Body of pancreas (tissue), 4 donors: ENCODE results near the gene KMO. TPM values are rescaled to one million over a fixed set of nuclear protein-coding genes. Genes with fewer than 3 reads are reported as not detected.
A peak's percentile ranks its signal among the peaks of the same experiment; 100 is the strongest.

Experiments used
- ATAC-seq: fragments of 150-250 bp; one replicate; pipeline ENCODE4 v1.9.1; 2016
- DNase-seq, 4 donors: peaks; one replicate each; pipeline ENCODE4 v3.0.0-alpha.2; 2019
- H3K27ac ChIP-seq, 4 donors: fragments of 200-600 bp; sonication (generic); 1 replicate in 3 of 4; 2 replicates in 1 of 4; pipeline versions ENCODE4 v1.5.1 to v1.6.1; 2016 to 2019; ENCODE audit warnings: mild to moderate bottlenecking in 1 of 4, mixed read lengths in 1 of 4, moderate library complexity in 1 of 4
- H3K27me3 ChIP-seq, 2 donors: fragments of 200-600 bp; sonication (generic); one replicate each; pipeline ENCODE4 v1.6.0; 2016; ENCODE audit warnings: mild to moderate bottlenecking in 1 of 2
- H3K36me3 ChIP-seq, 2 donors: fragments of 200-600 bp; sonication (generic); replicated peaks in 1 of 2; 2 replicates each; pipeline ENCODE4 v1.5.1; 2016; ENCODE audit warnings: low read depth in 2 of 2; ENCODE audit not compliant: insufficient read depth in 1 of 2
- H3K4me1 ChIP-seq: fragments of 200-600 bp; sonication (generic); one replicate; pipeline ENCODE4 v1.6.0; 2016
- H3K4me3 ChIP-seq, 2 donors: fragments of 200-600 bp; sonication (generic); 1 replicate in 1 of 2; 2 replicates in 1 of 2; pipeline ENCODE4 v1.5.1; 2016 to 2019
- H3K9me3 ChIP-seq, 3 donors: fragments of 200-600 bp; sonication (generic); 1 replicate in 2 of 3; 2 replicates in 1 of 3; pipeline ENCODE4 v1.5.1; 2016
- POLR2A ChIP-seq, 3 donors: fragments of 450-650 bp; IDR thresholded peaks; one replicate each; pipeline ENCODE4 v1.6.1; 2016; ENCODE audit warnings: antibody characterized with exemption in 3 of 3, mild to moderate bottlenecking in 2 of 3
- WGBS, 2 donors: methylation state at CpG; one replicate each; pipeline ENCODE4 v1.1.5; 2017; 5-methylcytosine and 5-hydroxymethylcytosine counted together
- intact Hi-C: fragments of 100-400 bp; cut with DNase I; formaldehyde crosslinking; loops from one replicate; pipeline ENCODE4 v1.15.1; 2023
- total RNA-seq, 2 donors: library from RNA; depleted of rRNA; stranded (reverse); fragments of >200 nt; gene quantifications; one replicate each; pipeline ENCODE4 v1.1.0, GENCODE V29; 2016
- TF ChIP-seq, protein P1 (sequence below), 7 experiments: fragments of 450-650 bp in 4 of 7; fragments of 200-600 bp in 3 of 7; sonication (generic) in 3 of 7; IDR thresholded peaks; one replicate each; pipeline ENCODE4 v1.5.1; 2016 to 2019; ENCODE audit warnings: antibody characterized with exemption in 7 of 7

The KMO gene
- total RNA-seq, 2 donors from 2014 or later = 1.3 to 3.6 TPM

DNA sequence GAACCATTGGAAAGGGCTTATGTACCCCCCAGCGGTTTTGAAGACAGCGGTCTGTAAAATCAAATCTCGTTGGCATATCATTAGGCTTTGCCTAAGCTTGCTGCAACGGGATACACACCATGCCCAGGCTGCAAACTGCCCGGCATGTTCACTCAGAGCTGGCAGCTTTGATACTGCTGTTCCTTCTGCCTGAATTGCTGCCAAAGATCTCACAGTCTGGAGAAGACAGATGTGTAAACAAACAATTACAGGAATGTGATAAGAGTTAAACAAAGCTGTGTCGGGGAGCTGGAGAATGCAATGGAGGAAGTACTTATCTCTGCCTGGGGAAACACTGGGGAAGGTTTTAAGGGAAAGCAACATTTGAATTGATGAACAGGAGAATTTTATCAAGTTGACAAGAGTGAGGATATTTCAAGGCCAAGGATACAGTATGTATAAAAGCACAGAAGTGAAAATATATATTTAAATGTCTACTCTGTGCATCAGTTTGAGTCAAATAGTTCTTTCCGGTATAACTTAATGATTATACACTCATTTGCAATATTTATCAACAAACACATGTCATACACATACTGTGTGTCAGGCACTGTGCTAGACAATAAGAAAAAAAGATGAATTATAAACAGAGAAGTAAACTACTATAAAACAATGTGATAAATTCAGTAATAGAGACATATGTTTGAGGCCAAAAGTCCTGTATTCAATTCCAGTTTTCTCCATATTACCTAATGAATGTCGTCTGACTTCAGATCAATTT, 78.1 kb downstream of the KMO start:
- intact Hi-C loops = no loop called here
- H3K4me1 ChIP-seq = peaks cover 29% of the 10 kb centered on the region
- H3K27ac ChIP-seq = no peak overlapping the region
- WGBS, 2 donors = 15 to 19% methylated on average over 8 of the region's 8 CpGs
- no peak overlapping the region for H3K4me3 ChIP-seq
- ATAC-seq = peak; percentile 65
- no peaks in the 10 kb centered on the region for H3K27me3 ChIP-seq
- H3K36me3 ChIP-seq = no peaks in the 10 kb centered on the region
- H3K9me3 ChIP-seq = no peaks in the 10 kb centered on the region
- no peak for TF ChIP-seq POLR2A (IDR thresholded peaks at IDR 0.05)
- TF ChIP-seq, protein P1, sequence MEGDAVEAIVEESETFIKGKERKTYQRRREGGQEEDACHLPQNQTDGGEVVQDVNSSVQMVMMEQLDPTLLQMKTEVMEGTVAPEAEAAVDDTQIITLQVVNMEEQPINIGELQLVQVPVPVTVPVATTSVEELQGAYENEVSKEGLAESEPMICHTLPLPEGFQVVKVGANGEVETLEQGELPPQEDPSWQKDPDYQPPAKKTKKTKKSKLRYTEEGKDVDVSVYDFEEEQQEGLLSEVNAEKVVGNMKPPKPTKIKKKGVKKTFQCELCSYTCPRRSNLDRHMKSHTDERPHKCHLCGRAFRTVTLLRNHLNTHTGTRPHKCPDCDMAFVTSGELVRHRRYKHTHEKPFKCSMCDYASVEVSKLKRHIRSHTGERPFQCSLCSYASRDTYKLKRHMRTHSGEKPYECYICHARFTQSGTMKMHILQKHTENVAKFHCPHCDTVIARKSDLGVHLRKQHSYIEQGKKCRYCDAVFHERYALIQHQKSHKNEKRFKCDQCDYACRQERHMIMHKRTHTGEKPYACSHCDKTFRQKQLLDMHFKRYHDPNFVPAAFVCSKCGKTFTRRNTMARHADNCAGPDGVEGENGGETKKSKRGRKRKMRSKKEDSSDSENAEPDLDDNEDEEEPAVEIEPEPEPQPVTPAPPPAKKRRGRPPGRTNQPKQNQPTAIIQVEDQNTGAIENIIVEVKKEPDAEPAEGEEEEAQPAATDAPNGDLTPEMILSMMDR (IDR thresholded peaks at IDR 0.05) = no peak
- peak; percentile 32 to 65 (median 50) for DNase-seq

DNA sequence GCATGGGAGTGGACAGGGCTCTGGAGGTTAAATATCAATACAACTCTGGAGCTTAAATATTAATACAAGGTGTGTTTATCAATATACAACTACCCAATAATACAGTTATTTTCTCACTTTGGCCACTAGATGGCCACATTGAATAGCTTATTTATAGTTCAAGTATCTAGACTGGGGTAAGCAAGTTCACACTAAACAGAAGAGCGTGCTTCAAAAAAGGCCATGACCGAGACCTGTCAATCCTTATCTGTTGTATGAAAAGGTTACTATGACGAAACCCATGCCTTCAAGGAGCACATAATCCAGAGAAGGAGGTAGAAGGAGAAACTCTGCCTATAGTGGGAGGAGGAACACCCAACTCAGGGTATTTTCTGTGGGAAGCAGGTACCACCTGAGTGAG, 78.9 kb downstream of the KMO start:
- Histone ChIP-seq H3K27me3 (no peaks in the 10 kb centered on the region), H3K27ac (no peak overlapping the region), H3K4me3 (no peak overlapping the region), H3K4me1 (peaks cover 37% of the 10 kb centered on the region), H3K9me3 (no peaks in the 10 kb centered on the region), H3K36me3 (no peaks in the 10 kb centered on the region)
- peak; percentile 76 for ATAC-seq
- DNase-seq = no peak
- WGBS, 2 donors = 0 to 11% methylated on average over 3 of the region's 3 CpGs
- TF ChIP-seq POLR2A (IDR thresholded peaks at IDR 0.05) = no peak
- TF ChIP-seq, protein P1 (IDR thresholded peaks at IDR 0.05) = peak; percentile 24 to 76 (median 72)
- intact Hi-C loops = no loop called here

DNA sequence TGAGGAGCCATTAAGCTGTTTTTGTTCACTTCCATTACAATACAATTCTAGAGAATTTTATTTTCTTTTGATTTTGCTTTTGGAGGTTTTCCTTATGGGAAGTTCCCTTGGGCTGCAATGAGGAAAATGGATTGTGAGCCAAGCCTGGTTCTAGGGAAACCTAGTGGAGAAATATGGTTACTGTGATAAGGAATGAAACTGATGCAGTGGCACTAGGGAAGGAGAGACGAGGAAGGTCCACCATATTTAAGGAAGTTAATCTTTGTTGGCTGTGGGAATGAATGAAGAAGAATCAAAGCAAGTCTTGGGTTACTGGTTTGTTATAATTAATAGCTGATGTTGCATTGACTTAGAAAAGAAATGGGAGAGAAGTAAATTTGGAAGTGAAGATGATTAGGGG, 79.6 kb downstream of the KMO start:
- WGBS, 2 donors = 65 to 88% methylated on average over 1 of the region's 1 CpG
- TF ChIP-seq, protein P1 (IDR thresholded peaks at IDR 0.05) = no peak
- no peak for TF ChIP-seq POLR2A (IDR thresholded peaks at IDR 0.05)
- Histone ChIP-seq H3K27me3 (no peaks in the 10 kb centered on the region), H3K9me3 (no peaks in the 10 kb centered on the region), H3K36me3 (no peaks in the 10 kb centered on the region), H3K27ac (no peak overlapping the region), H3K4me1 (peaks cover 38% of the 10 kb centered on the region), H3K4me3 (no peak overlapping the region)
- ATAC-seq = no peak
- no peak for DNase-seq
- intact Hi-C loops = no loop called here

DNA sequence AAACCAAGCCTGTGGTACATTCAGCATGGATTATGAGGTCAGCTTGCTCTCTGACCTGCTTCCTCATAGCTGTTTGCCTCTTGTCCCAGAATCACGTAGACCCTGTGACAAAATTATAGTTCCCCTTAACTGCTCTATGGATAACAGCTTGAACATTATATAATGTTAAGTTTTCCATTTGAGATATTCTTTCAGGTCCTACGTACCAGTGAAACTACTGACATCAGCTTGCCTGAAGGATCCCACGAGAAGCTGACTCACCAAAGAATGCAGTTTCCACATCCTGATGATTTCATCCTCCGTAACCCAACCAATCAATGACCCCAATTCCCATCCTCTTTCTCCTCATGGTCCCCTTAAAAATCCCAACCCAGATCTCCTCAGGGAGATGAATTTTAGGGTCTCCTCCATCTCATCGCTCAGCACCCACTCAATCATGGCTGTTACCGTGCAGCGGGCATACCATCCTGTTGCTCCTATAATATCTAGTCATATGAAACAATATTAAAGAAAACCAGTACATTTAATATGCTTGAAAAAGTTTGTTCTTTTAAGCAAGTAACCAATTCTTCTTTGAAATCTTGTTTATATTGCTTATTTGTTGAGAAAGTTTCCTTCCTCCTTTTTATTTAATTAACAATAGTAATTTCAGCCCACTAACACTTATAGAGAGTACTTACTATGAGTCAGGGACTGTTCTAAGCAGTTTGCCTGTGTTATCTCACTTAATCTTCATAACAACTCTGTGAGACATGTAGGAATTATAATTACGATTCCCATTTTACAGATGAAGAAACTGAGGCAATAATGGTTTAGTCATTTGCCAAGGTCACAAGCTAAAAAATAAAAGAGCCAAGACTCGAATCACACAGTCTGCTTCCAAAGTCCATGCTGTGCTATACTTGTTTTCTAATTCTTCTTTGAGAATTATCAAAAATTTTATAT, 80.6 kb downstream of the KMO start:
- H3K36me3 ChIP-seq = no peaks in the 10 kb centered on the region
- H3K4me3 ChIP-seq = no peak overlapping the region
- H3K27ac ChIP-seq = no peak overlapping the region
- H3K27me3 ChIP-seq = no peaks in the 10 kb centered on the region
- no peak for DNase-seq
- intact Hi-C loops = no loop called here
- H3K4me1 ChIP-seq = peaks cover 38% of the 10 kb centered on the region
- no peaks in the 10 kb centered on the region for H3K9me3 ChIP-seq
- TF ChIP-seq, protein P1 (IDR thresholded peaks at IDR 0.05) = no peak
- no peak for TF ChIP-seq POLR2A (IDR thresholded peaks at IDR 0.05)
- no peak for ATAC-seq
- WGBS, 2 donors = 70 to 75% methylated on average over 9 of the region's 9 CpGs
